ENCODE data around the gene MRM2.

The MRM2 gene

DNA sequence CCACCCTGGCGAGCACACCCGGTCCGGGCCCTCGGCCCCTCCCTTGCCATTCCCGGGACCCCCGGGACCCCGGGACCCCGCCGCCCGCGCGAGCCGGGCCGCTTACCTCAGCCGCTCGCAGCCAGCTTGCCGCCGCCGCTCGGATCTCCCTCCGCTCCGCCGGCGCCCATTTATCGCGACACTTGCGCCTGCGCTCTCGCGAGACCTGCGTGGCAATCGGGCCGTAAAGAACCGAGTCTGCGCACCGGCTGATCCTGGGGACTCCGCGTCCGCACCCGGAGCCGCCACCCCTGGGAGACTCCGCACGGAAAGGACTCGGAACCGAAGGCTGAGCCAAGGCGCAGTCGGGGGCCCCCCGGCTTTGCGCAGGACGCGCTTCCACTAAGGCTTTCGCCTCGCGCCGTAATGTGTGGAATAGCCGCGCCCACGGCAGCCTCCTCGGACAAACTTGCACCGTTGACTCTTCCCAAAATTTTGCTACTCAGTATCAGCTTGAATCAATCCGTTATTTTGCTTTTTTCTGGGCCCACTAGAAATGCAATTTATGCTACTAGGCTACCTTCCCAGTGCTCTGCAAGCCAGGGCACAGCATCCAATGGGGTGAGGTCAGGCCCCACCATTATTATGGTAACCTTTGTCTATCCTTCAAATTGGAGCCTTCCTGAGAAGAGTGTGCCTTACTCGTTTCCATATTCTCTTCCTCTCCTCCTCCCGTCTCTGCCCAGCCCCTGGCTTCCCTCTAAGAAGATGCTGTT lies 9.1 kb downstream of the MRM2 start, which contains the start of gene MAD1L1 (continued):
- TF ChIP-seq ZNF530 (tag by site-specific recombination; IDR thresholded peaks at IDR 0.05; ENCODE audit: low read depth) = peak; percentile 99
- TF ChIP-seq SP3 (tag by site-specific recombination; IDR thresholded peaks at IDR 0.05) = no peak
- TF ChIP-seq KLF9 (tag by site-specific recombination; IDR thresholded peaks at IDR 0.05; ENCODE audit: low read depth) = no peak
- TF ChIP-seq ZNF623 (tag by site-specific recombination; IDR thresholded peaks at IDR 0.05) = no peak

DNA sequence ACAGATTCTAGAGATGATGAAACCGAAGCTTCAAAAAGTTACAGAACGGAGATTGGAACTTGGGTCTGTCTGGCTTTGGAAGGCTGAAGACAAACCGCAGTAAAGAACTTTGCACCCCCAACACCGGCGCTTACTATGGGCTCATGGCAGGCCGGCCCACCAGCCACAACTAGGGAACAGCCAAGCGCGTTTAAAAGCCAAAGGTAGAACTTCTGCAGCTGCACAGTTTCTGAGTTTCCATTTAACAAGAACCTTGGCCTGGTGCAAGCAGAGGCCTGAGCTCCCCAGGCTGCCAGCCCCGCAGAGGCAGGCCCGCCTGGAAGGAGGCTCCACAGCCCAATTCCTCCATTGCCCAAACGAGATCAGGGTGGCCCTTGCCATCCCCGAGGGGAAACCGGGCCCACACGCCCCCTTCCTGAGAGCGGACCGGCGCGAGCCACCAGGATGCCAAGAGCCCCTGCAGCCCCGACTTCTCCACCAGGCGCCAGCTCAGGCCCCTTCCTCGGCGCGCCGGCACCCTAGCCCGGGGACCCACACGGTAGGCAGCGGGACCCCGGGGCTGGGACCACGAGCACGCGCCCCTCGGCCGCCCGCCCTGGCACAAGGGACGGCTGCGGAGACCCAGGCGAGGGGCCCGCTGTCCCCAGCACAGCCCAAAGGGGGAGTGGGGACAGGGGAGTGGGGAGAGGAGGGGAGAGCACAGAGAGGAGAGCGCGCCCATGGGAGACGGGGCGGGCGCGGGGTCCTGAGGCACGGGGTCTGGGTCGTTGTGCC lies 9.8 kb downstream of the MRM2 start:
- peak overlapping the region; percentile 67; the same call in 1 of the 2 replicates for H3K27ac ChIP-seq (ENCODE audit: extremely low read depth, low read depth, low read length)
- ChIA-PET CTCF (interaction anchor here (0.6 to 2.8 kb wide), 6 partner anchors 9 to 783 kb away, joined by 3 to 7 read pairs (median 3); partner anchors contain the start of genes MRM2 and NUDT1), POLR2A (interaction anchor here (0.9 to 2.6 kb wide), 4 partner anchors 9 to 568 kb away, joined by 3 to 25 read pairs (median 4); partner anchors contain the start of genes MRM2 and NUDT1)
- no peaks in the 10 kb centered on the region for H3K9me3 ChIP-seq (ENCODE audit: control insufficient read depth, insufficient read depth, low read depth, low read length)
- H3K4me3 ChIP-seq (ENCODE audit: low read depth, low read length) = peak overlapping the region; percentile 63
- TF ChIP-seq ZNF335 (tag by site-specific recombination; conservative IDR thresholded peaks at IDR 0.05) (peak; percentile 60), ZNF16 (tag by site-specific recombination; IDR thresholded peaks at IDR 0.05; ENCODE audit: low read depth) (no peak), GLI4 (tag by site-specific recombination; IDR thresholded peaks at IDR 0.05) (no peak), ZIC2 (tag by site-specific recombination; IDR thresholded peaks at IDR 0.05) (peak; percentile 19; the same call in 1 of the 2 replicates), ZNF341 (tag by site-specific recombination; IDR thresholded peaks at IDR 0.05; ENCODE audit: low read depth) (peak; percentile 52), ZNF19 (tag by site-specific recombination; IDR thresholded peaks at IDR 0.05; ENCODE audit: low read depth) (no peak), KLF9 (tag by site-specific recombination; IDR thresholded peaks at IDR 0.05; ENCODE audit: low read depth) (peak; percentile 48)
- TF ChIP-seq, protein P1, sequence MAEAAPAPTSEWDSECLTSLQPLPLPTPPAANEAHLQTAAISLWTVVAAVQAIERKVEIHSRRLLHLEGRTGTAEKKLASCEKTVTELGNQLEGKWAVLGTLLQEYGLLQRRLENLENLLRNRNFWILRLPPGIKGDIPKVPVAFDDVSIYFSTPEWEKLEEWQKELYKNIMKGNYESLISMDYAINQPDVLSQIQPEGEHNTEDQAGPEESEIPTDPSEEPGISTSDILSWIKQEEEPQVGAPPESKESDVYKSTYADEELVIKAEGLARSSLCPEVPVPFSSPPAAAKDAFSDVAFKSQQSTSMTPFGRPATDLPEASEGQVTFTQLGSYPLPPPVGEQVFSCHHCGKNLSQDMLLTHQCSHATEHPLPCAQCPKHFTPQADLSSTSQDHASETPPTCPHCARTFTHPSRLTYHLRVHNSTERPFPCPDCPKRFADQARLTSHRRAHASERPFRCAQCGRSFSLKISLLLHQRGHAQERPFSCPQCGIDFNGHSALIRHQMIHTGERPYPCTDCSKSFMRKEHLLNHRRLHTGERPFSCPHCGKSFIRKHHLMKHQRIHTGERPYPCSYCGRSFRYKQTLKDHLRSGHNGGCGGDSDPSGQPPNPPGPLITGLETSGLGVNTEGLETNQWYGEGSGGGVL (tag by site-specific recombination; IDR thresholded peaks at IDR 0.05) = 0 out of 2 replicates have a peak, but pooled peaks have one; percentile 24
- TF ChIP-seq, protein P2, sequence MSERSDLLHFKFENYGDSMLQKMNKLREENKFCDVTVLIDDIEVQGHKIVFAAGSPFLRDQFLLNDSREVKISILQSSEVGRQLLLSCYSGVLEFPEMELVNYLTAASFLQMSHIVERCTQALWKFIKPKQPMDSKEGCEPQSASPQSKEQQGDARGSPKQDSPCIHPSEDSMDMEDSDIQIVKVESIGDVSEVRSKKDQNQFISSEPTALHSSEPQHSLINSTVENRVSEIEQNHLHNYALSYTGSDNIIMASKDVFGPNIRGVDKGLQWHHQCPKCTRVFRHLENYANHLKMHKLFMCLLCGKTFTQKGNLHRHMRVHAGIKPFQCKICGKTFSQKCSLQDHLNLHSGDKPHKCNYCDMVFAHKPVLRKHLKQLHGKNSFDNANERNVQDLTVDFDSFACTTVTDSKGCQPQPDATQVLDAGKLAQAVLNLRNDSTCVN (tag by site-specific recombination; optimal IDR thresholded peaks at IDR 0.05) = peak; percentile 66
- peaks cover 2% of the 10 kb centered on the region; the same call in 1 of the 2 replicates for H3K4me1 ChIP-seq (ENCODE audit: control insufficient read depth, insufficient read depth, low read length)
- peaks cover 23 to 58% of the 10 kb centered on the region in 2 experiments for H3K36me3 ChIP-seq (ENCODE audit: control insufficient read depth in 2 of 2, insufficient read depth in 1 of 2, low read length in 2 of 2)

DNA sequence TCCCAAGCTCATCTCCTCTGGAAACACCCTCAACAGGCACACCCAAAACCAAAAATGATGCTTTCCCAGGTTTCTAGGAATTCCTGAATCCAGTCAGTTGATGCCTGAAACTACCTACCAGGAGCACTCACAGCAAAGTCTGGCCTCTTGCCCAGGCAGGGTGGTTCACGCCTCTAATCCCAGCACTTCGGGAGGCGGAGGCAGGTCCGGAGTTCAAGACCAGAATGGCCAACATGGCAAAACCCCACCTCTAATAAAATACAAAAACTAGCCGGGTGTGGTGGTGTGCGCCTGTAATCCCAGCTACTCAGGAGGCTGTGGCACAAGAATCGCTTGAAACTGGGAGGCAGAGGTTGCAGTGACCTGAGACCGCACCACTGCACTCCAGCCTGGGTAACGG lies 11.1 kb downstream of the MRM2 start:
- TF ChIP-seq ZSCAN30 (tag by site-specific recombination; IDR thresholded peaks at IDR 0.05) (no peak), ZNF140 (tag by site-specific recombination; IDR thresholded peaks at IDR 0.05) (no peak), KLF1 (tag by site-specific recombination; IDR thresholded peaks at IDR 0.05) (peak; percentile 61; the same call in 1 of the 2 replicates)
- TF ChIP-seq, protein P3, sequence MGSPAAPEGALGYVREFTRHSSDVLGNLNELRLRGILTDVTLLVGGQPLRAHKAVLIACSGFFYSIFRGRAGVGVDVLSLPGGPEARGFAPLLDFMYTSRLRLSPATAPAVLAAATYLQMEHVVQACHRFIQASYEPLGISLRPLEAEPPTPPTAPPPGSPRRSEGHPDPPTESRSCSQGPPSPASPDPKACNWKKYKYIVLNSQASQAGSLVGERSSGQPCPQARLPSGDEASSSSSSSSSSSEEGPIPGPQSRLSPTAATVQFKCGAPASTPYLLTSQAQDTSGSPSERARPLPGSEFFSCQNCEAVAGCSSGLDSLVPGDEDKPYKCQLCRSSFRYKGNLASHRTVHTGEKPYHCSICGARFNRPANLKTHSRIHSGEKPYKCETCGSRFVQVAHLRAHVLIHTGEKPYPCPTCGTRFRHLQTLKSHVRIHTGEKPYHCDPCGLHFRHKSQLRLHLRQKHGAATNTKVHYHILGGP (tag by site-specific recombination; IDR thresholded peaks at IDR 0.05) = peak; percentile 88
- H3K27ac ChIP-seq (ENCODE audit: extremely low read depth, low read depth, low read length) = no peak overlapping the region
- H3K36me3 ChIP-seq (ENCODE audit: control insufficient read depth in 2 of 2, insufficient read depth in 1 of 2, low read length in 2 of 2) = peaks cover 15 to 63% of the 10 kb centered on the region in 2 experiments
- peaks cover 2% of the 10 kb centered on the region; the same call in 1 of the 2 replicates for H3K4me1 ChIP-seq (ENCODE audit: control insufficient read depth, insufficient read depth, low read length)
- no peak overlapping the region for H3K4me3 ChIP-seq (ENCODE audit: low read depth, low read length)
- CTCF ChIA-PET = interaction anchor here (0.6 to 2.8 kb wide), 3 partner anchors 10 to 117 kb away, joined by 3 to 7 read pairs (median 4); partner anchors contain the start of genes MRM2 and NUDT1
- H3K9me3 ChIP-seq (ENCODE audit: control insufficient read depth, insufficient read depth, low read depth, low read length) = no peaks in the 10 kb centered on the region
- POLR2A ChIA-PET = no interaction called here
